ENCODE data around the gene LTBP3.

Gene LTBP3

GRCh38 chr11:65498727-65498976 lies 59.5 kb downstream of the LTBP3 start:
- H3K27ac ChIP-seq, result peak overlapping the region; percentile 99
- no peaks in the 10 kb centered on the region for H3K9me3 ChIP-seq
- H3K36me3 ChIP-seq, result peaks cover 25% of the 10 kb centered on the region
- H3K4me3 ChIP-seq (ENCODE audit: low read depth in 1 of 2, low read length in 1 of 2), result peak overlapping the region; percentile 93 to 96
- no peaks in the 10 kb centered on the region for H3K27me3 ChIP-seq
- no peak for TF ChIP-seq CTCF (IDR thresholded peaks at IDR 0.05)
- peaks cover 39 to 45% of the 10 kb centered on the region in 2 experiments for H3K4me1 ChIP-seq (ENCODE audit: control insufficient read depth in 1 of 2, insufficient read depth in 1 of 2, low read depth in 1 of 2, low read length in 1 of 2)

- no peaks in the 10 kb centered on the region for H3K27me3 ChIP-seq
- H3K36me3 ChIP-seq, result peaks cover 21% of the 10 kb centered on the region
- H3K4me3 ChIP-seq (ENCODE audit: low read depth in 1 of 2, low read length in 1 of 2), result peak overlapping the region; percentile 93 to 96
- H3K4me1 ChIP-seq (ENCODE audit: control insufficient read depth in 1 of 2, insufficient read depth in 1 of 2, low read depth in 1 of 2, low read length in 1 of 2), result peaks cover 39 to 45% of the 10 kb centered on the region in 2 experiments
- peak overlapping the region; percentile 99 for H3K27ac ChIP-seq
- no peaks in the 10 kb centered on the region for H3K9me3 ChIP-seq
- peak; percentile 7 for TF ChIP-seq CTCF (IDR thresholded peaks at IDR 0.05)
Measured at GRCh38 chr11:65498042-65498726, 60.0 kb downstream of the LTBP3 start.

- TF ChIP-seq CTCF (IDR thresholded peaks at IDR 0.05), result peak; percentile 64
- Histone ChIP-seq H3K4me1 (ENCODE audit: control insufficient read depth in 1 of 2, insufficient read depth in 1 of 2, low read depth in 1 of 2, low read length in 1 of 2) (peaks cover 47% of the 10 kb centered on the region in 2 experiments), H3K4me3 (ENCODE audit: low read depth in 1 of 2, low read length in 1 of 2) (peak overlapping the region; percentile 93 to 96), H3K9me3 (no peaks in the 10 kb centered on the region), H3K36me3 (peaks cover 13% of the 10 kb centered on the region), H3K27me3 (no peaks in the 10 kb centered on the region), H3K27ac (peak overlapping the region; percentile 99)
Measured at GRCh38 chr11:65497141-65498041, 60.8 kb downstream of the LTBP3 start.

- peak overlapping the region; percentile 93 to 96 for H3K4me3 ChIP-seq (ENCODE audit: low read depth in 1 of 2, low read length in 1 of 2)
- TF ChIP-seq CTCF (IDR thresholded peaks at IDR 0.05), result no peak
- no peaks in the 10 kb centered on the region for H3K9me3 ChIP-seq
- H3K27ac ChIP-seq, result peak overlapping the region; percentile 99
- no peaks in the 10 kb centered on the region for H3K27me3 ChIP-seq
- H3K4me1 ChIP-seq (ENCODE audit: control insufficient read depth in 1 of 2, insufficient read depth in 1 of 2, low read depth in 1 of 2, low read length in 1 of 2), result peaks cover 55 to 56% of the 10 kb centered on the region in 2 experiments
- H3K36me3 ChIP-seq, result peaks cover 4% of the 10 kb centered on the region
Measured at GRCh38 chr11:65496304-65497140, 61.6 kb downstream of the LTBP3 start.

- Histone ChIP-seq H3K36me3 (no peaks in the 10 kb centered on the region), H3K4me3 (ENCODE audit: low read depth in 1 of 2, low read length in 1 of 2) (peak overlapping the region; percentile 48 to 52), H3K27me3 (no peaks in the 10 kb centered on the region), H3K9me3 (no peaks in the 10 kb centered on the region), H3K27ac (peak overlapping the region; percentile 98), H3K4me1 (ENCODE audit: control insufficient read depth in 1 of 2, insufficient read depth in 1 of 2, low read depth in 1 of 2, low read length in 1 of 2) (peaks cover 69 to 75% of the 10 kb centered on the region in 2 experiments)
- no peak for TF ChIP-seq CTCF (IDR thresholded peaks at IDR 0.05)
Measured at GRCh38 chr11:65493367-65494176, 64.6 kb downstream of the LTBP3 start.
